Activated CD8-positive, alpha-beta memory T cell treated with anti-CD3 and anti-CD28 coated beads, Interleukin-2, amount 10 ng/mL, durations not matched to agents 7 days and 5 days (primary cell): Measurements from ENCODE around the gene SLC16A13. TPM values are rescaled to one million over a fixed set of nuclear protein-coding genes. Genes with fewer than 3 reads are reported as not detected.

Experiments used
- ATAC-seq: fragments of 150-1000 bp; cut with Tn5 transposase; one replicate; pipeline ENCODE4 v1.10.0; 2021; ENCODE audit warnings: moderate library complexity
- CTCF ChIA-PET: fragments of 350-600 bp; sonication (Branson Sonifier 250); formaldehyde crosslinking; loops from one replicate; lab custom pipeline; 2021; ENCODE audit warnings: antibody characterized with exemption; lab: Charles Lee
- DNase-seq: peaks from one replicate; pipeline ENCODE4 v3.0.0-alpha.2; 2020
- H3K27ac Mint-ChIP-seq: one replicate; pipeline ENCODE4 v1.8.0; 2021; ENCODE audit warnings: mild to moderate bottlenecking, mixed read lengths
- H3K27me3 Mint-ChIP-seq: one replicate; pipeline ENCODE4 v1.8.0; 2021; ENCODE audit warnings: mixed read lengths
- H3K36me3 Mint-ChIP-seq: one replicate; pipeline ENCODE4 v1.8.0; 2021; ENCODE audit warnings: mild to moderate bottlenecking, mixed read lengths
- H3K4me1 Mint-ChIP-seq: one replicate; pipeline ENCODE4 v1.8.0; 2021; ENCODE audit warnings: mixed read lengths
- H3K4me3 Mint-ChIP-seq: one replicate; pipeline ENCODE4 v1.8.0; 2021; ENCODE audit warnings: mild to moderate bottlenecking, moderate library complexity, mixed read lengths
- H3K9me3 Mint-ChIP-seq: one replicate; pipeline ENCODE4 v1.8.0; 2022; ENCODE audit warnings: low read depth, mixed read lengths
- total RNA-seq, 2 experiments: library from RNA; stranded (reverse); gene quantifications; one replicate each; pipeline ENCODE4 v1.2.3, GENCODE V29; 2021

SLC16A13 gene
- total RNA-seq, 2 experiments from 2014 or later = 19.0 to 34.1 TPM

DNA sequence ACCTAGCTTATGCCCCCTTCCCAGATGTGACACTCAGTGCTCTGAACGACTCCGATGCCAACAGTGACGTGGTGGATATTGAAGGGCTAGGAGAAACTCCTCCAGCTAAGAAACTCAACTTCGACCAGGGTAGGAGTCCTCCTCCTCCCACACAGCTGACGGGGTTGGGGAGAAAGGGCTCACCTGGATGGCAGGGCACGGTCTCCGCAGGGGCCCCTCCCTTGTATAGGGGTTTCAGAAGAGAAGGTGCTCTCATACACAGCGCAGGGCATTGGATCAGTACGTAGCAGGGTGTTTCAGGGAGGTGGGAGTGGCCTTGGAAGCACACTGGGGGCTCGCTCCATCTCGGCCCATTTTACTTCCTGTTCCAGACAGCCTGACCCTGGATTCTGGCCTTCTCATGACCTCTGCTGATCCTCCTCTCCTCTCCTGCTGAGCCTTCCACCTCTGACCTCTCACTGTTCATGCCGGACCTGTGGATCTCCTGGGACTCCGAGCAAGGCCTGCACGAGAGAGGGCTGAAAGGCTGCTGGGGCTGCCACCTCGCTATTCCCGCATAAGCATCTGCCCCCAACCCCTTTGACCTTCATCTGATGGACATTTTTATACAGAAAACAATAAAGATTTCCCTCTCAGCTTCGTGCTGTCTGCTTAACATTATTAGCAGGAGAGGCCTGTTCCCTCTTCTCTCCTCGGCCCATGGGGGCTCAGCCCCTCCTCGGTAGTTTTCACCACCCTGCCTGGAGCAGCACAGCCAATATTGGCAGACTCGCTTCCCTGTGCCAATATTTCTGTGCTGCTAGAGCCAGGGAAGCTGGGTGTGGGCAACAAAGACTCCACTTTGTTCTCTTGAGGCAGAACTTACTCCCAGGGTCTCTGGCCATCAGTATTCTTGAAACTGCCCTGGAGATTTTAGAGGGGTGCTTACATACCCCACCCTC, 18.7 kb upstream of the SLC16A13 start:
- peak overlapping the region; percentile 98 for H3K27ac Mint-ChIP-seq
- CTCF ChIA-PET = interaction anchor here (1.1 to 7.2 kb wide), 6 partner anchors 14 to 173 kb away, joined by 3 to 43 read pairs (median 16); partner anchors contain the start of gene SLC16A13

DNA sequence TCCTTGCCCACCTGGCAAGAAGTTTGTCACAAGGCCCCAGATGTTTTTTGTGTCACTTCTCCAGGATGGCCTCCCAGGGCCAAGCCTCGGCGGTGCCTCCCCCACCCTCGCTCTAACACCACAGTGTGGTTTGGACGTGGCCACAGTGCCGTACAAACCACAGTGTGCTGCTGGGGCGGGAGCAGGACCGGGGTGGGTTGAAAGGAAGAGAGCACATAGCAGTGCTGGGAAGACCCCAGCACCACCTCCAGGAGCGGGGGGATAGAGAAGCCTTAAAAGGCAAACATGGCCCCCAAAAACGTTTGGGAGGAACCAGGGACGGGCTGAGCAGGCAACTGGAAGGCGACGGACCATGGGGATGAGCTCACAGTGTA, 18.0 kb upstream of the SLC16A13 start:
- Mint-ChIP-seq H3K9me3 (no peaks in the 10 kb centered on the region), H3K27ac (peak overlapping the region; percentile 98), H3K36me3 (peaks cover 30% of the 10 kb centered on the region), H3K27me3 (no peaks in the 10 kb centered on the region), H3K4me3 (peak overlapping the region; percentile 7), H3K4me1 (peaks cover 62% of the 10 kb centered on the region)
- ATAC-seq (no peak), DNase-seq (peak; percentile 73)
- CTCF ChIA-PET = interaction anchor here (1.1 to 7.2 kb wide), 4 partner anchors 14 to 174 kb away, joined by 3 to 43 read pairs (median 7); no protein-coding TSS in a partner anchor

More for the DNA sequence above, 18.7 kb upstream of the SLC16A13 start:
- H3K4me3 Mint-ChIP-seq = peak overlapping the region; percentile 83
- H3K36me3 Mint-ChIP-seq = peaks cover 30% of the 10 kb centered on the region
- H3K9me3 Mint-ChIP-seq = no peaks in the 10 kb centered on the region
- no peak for DNase-seq
- no peak for ATAC-seq
- H3K27me3 Mint-ChIP-seq = no peaks in the 10 kb centered on the region
- H3K4me1 Mint-ChIP-seq = peaks cover 59% of the 10 kb centered on the region

DNA sequence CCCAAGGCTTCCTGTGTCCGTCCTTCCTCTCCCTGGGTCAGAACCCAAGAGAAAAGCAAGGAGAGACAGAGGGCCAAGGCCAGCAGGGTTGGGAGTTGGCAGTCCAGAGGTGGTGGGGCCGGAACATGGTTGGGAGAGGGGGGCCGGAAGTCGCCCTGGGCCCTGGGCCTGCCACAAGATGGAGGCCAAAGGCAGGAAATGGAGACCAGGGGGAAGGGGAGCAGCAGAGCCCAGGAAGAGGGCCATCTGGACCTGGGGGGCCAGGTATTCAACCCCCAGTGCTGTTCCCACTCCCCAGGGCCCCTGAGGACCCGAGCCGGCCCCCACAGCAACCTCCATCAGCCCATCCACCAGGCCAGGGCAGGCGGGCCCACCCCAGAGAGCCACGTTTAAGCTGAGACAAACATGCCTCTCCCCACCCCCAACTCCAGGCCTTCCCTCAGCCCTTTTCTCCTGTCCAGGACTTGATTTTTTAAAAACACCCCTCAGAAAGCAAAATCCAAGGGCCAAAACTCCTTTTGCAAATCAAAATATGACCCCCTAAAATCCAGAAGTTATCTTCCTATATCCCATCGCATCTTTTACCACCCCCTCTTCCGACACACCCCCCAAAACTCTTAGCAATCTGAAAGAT, 17.4 kb upstream of the SLC16A13 start:
- CTCF ChIA-PET = interaction anchor here (1.1 to 7.2 kb wide), 4 partner anchors 15 to 175 kb away, joined by 3 to 43 read pairs (median 7); no protein-coding TSS in a partner anchor
- DNase-seq (no peak), ATAC-seq (no peak)
- Mint-ChIP-seq H3K4me3 (no peak overlapping the region), H3K36me3 (peaks cover 27% of the 10 kb centered on the region), H3K27me3 (no peaks in the 10 kb centered on the region), H3K27ac (peak overlapping the region; percentile 98), H3K9me3 (no peaks in the 10 kb centered on the region), H3K4me1 (peaks cover 69% of the 10 kb centered on the region)

DNA sequence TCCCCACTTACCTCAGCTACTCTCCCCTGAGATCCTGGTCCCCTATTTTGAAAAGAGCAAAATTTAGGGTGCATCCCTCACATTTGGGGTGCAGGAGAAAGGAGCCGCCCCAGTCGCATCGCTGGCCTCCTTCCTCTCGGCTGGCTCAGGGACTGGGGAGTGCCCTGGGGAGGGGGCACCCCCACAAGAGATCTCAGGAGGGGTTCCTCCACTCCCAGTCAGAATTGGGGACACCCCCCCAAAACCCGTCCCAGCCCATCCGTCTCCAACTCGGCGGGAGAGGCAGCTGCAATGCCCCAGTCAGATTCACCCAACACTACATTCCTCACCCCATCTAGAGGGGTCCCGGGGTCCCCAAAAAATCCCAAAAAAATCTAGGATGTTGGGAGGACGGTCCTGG, 16.4 kb upstream of the SLC16A13 start:
- no peaks in the 10 kb centered on the region for H3K9me3 Mint-ChIP-seq
- H3K36me3 Mint-ChIP-seq = peaks cover 21% of the 10 kb centered on the region
- CTCF ChIA-PET = interaction anchor here (1.1 to 2.3 kb wide), 3 partner anchors 105 to 109 kb away, joined by 3 to 7 read pairs (median 7); no protein-coding TSS in a partner anchor
- ATAC-seq = no peak
- no peak overlapping the region for H3K27ac Mint-ChIP-seq
- H3K4me3 Mint-ChIP-seq = no peak overlapping the region
- no peaks in the 10 kb centered on the region for H3K27me3 Mint-ChIP-seq
- peaks cover 77% of the 10 kb centered on the region for H3K4me1 Mint-ChIP-seq
- DNase-seq = no peak

DNA sequence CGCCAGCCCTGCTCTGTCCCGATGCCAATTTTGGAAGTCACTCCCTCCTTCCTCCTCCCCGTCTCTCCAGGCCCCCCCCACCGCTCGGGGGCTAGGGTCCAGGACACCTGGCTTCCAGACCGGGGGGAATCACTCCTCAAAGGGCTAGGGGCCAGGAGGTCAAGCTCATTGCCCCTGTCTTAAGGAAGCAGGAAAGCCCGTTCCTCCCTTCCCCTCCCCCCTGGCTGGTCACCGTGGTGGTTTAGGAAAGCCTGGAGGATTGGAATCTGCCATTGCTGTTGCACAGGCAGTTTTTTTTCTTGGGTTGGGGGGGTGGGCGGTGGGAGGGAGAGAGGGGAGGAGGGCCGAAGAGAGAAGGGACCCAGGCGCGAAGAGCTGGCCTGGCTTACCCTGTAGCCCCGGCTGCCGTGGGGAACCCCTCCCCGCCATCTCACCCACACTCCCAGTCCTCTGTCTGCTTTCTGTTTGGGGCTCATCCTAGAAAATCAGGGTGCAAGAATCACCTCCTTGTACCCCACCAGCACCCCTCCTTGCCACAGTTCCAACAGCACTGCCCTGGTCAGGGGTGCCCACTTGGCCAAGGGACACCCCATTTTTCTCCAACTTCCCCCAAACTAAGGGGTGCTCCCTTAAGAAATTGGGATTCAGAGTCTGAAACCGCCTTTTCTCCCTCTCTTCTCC, 15.8 kb upstream of the SLC16A13 start:
- Mint-ChIP-seq H3K36me3 (peaks cover 19% of the 10 kb centered on the region), H3K4me1 (peaks cover 77% of the 10 kb centered on the region), H3K4me3 (no peak overlapping the region), H3K27me3 (no peaks in the 10 kb centered on the region), H3K27ac (no peak overlapping the region), H3K9me3 (no peaks in the 10 kb centered on the region)
- DNase-seq (no peak), ATAC-seq (no peak)
- CTCF ChIA-PET = interaction anchor here (1.1 to 4.4 kb wide), 8 partner anchors 14 to 110 kb away, joined by 3 to 65 read pairs (median 22); partner anchors contain the start of gene SLC16A13

- peak overlapping the region; percentile 40 for H3K4me3 Mint-ChIP-seq
- H3K27ac Mint-ChIP-seq = peak overlapping the region; percentile 32
- CTCF ChIA-PET = interaction anchor here (0.6 to 4.4 kb wide), 19 partner anchors 9 to 275 kb away, joined by 3 to 65 read pairs (median 7); partner anchors contain the start of genes RNASEK and SLC16A13
These were observed 14.7 kb upstream of the SLC16A13 start for GRCh38 chr17:7020894-7021664.

DNA sequence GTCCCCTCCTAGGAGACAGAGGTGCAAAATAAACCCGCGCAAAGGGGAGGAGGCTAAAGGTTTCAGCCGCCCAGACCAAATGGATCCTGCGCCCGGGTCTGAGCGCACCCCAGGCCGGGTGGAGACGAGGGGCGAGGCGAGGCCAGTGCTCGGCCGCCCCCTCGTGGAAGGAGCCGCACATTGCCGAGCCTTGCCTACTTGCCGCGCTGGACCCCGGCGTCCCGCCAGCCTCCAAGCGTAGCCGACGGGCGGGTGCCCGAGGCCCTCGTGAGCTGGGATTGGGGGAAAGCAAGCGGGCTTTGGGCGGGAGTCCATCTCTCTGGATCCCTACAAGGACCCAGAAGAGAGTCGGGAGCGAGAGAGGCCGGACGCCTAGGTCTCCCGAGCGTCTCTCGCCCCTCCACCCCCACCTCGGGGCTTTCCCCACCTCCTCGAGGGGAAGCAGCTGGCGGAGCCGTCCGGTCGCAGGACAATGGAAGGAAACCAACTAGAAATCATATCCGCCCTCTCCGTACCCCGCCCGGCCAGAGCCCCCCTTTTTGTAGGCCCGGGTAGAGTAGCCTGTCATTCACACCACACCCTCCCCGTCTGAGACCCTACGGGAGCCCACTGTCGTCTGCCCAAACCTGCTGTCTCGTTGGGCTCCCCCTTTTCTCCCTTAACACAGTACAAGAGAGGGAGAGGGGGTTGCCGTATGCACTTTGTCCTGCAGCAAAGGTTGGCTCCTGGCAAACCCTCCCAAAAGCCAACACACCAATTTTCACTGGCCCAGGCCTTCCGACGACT, 13.6 kb upstream of the SLC16A13 start:
- Mint-ChIP-seq H3K4me1 (peaks cover 60% of the 10 kb centered on the region), H3K4me3 (peak overlapping the region; percentile 62), H3K27ac (peak overlapping the region; percentile 79), H3K27me3 (no peaks in the 10 kb centered on the region), H3K36me3 (peaks cover 8% of the 10 kb centered on the region), H3K9me3 (no peaks in the 10 kb centered on the region)
- peak; percentile 89 for DNase-seq
- CTCF ChIA-PET = interaction anchor here (0.6 to 4.4 kb wide), 26 partner anchors 8 to 274 kb away, joined by 3 to 65 read pairs (median 5); partner anchors contain the start of genes RNASEK and SLC16A13
- ATAC-seq = peak; percentile 77

More at GRCh38 chr17:7020894-7021664, 14.7 kb upstream of the SLC16A13 start:
- Mint-ChIP-seq H3K9me3 (no peaks in the 10 kb centered on the region), H3K36me3 (peaks cover 16% of the 10 kb centered on the region), H3K27me3 (no peaks in the 10 kb centered on the region), H3K4me1 (peaks cover 71% of the 10 kb centered on the region)
- DNase-seq (no peak), ATAC-seq (no peak)

- CTCF ChIA-PET = interaction anchor here (0.5 to 4.4 kb wide), 19 partner anchors 9 to 993 kb away, joined by 3 to 65 read pairs (median 6); partner anchors contain the start of genes RNASEK and SLC16A13
These were observed 12.8 kb upstream of the SLC16A13 start, which contains the start of gene BCL6B for GRCh38 chr17:7022781-7023571. BCL6B (plus strand) TSS chr17:7023050; CDS start chr17:7023672, 622 bp downstream.

GRCh38 chr17:7023576-7024401, 12.0 kb upstream of the SLC16A13 start:
- Mint-ChIP-seq H3K27ac (peak overlapping the region; percentile 79), H3K9me3 (no peaks in the 10 kb centered on the region), H3K27me3 (no peaks in the 10 kb centered on the region), H3K4me3 (peak overlapping the region; percentile 62), H3K4me1 (peaks cover 44% of the 10 kb centered on the region), H3K36me3 (no peaks in the 10 kb centered on the region)
- CTCF ChIA-PET = interaction anchor here (0.5 to 4.4 kb wide), 8 partner anchors 8 to 994 kb away, joined by 3 to 65 read pairs (median 8); partner anchors contain the start of gene SLC16A13
- ATAC-seq (peak; percentile 84), DNase-seq (peak; percentile 98)

More at GRCh38 chr17:7022781-7023571, 12.8 kb upstream of the SLC16A13 start, which contains the start of gene BCL6B:
- Mint-ChIP-seq H3K4me3 (peak within 1 kb of the TSS; percentile 62), H3K27ac (peak within 1 kb of the TSS; percentile 79), H3K27me3 (no peaks in the 10 kb centered on the region), H3K36me3 (peaks cover under 1% of the 10 kb centered on the region), H3K4me1 (peaks cover 52% of the 10 kb centered on the region), H3K9me3 (no peaks in the 10 kb centered on the region)
- no peak for DNase-seq
- ATAC-seq = no peak

DNA sequence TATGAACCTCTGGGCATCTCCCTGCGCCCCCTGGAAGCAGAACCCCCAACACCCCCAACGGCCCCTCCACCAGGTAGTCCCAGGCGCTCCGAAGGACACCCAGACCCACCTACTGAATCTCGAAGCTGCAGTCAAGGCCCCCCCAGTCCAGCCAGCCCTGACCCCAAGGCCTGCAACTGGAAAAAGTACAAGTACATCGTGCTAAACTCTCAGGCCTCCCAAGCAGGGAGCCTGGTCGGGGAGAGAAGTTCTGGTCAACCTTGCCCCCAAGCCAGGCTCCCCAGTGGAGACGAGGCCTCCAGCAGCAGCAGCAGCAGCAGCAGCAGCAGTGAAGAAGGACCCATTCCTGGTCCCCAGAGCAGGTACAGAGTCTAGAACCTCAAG, 11.4 kb upstream of the SLC16A13 start:
- CTCF ChIA-PET = interaction anchor here (1.3 to 4.4 kb wide), 6 partner anchors 11 to 153 kb away, joined by 3 to 65 read pairs (median 5); partner anchors contain the start of gene SLC16A13
- no peaks in the 10 kb centered on the region for H3K27me3 Mint-ChIP-seq
- no peaks in the 10 kb centered on the region for H3K9me3 Mint-ChIP-seq
- peaks cover 3% of the 10 kb centered on the region for H3K36me3 Mint-ChIP-seq
- no peak overlapping the region for H3K27ac Mint-ChIP-seq
- ATAC-seq = no peak
- no peak overlapping the region for H3K4me3 Mint-ChIP-seq
- DNase-seq = no peak
- H3K4me1 Mint-ChIP-seq = peaks cover 46% of the 10 kb centered on the region
